Astrocyte (in vitro differentiated cells and primary cell): ENCODE data around the gene CHEK2. TPM values are rescaled to one million over a fixed set of nuclear protein-coding genes. Genes with fewer than 3 reads are reported as not detected.
A peak's percentile ranks its signal among the peaks of the same experiment; 100 is the strongest.

Experiments used
- DNase-seq: peaks from one replicate; pipeline ENCODE4 v3.0.0-alpha.2; 2010; ENCODE audit warnings: low read depth
- FAIRE-seq: peaks from 2 replicates; lab custom pipeline; 2011; peaks lifted over from hg19 to GRCh38; lab: Jason Lieb, UNC
- H2AFZ ChIP-seq: 2 replicates; pipeline ENCODE4 v1.6.0; 2012; ENCODE audit warnings: low read depth, low read length, inconsistent platforms
- H3K27ac ChIP-seq: 2 replicates; pipeline ENCODE4 v1.5.1; 2011; ENCODE audit warnings: low read depth, low read length, inconsistent platforms
- H3K27me3 ChIP-seq: 2 replicates; pipeline ENCODE4 v1.6.0; 2011; ENCODE audit warnings: low read length, inconsistent platforms; ENCODE audit not compliant: insufficient read depth
- H3K36me3 ChIP-seq: 2 replicates; pipeline ENCODE4 v1.5.1; 2011; ENCODE audit warnings: low read length, inconsistent platforms; ENCODE audit not compliant: insufficient read depth
- H3K4me1 ChIP-seq: 2 replicates; pipeline ENCODE4 v1.5.1; 2011; ENCODE audit warnings: low read length, inconsistent platforms; ENCODE audit not compliant: insufficient read depth
- H3K4me2 ChIP-seq: 2 replicates; pipeline ENCODE4 v1.6.0; 2012; ENCODE audit warnings: low read length, inconsistent platforms
- H3K4me3 ChIP-seq: 2 replicates; pipeline ENCODE4 v1.5.1; 2011; ENCODE audit warnings: low read depth, mild to moderate bottlenecking, low read length, inconsistent platforms; ENCODE audit not compliant: insufficient read depth
- H3K79me2 ChIP-seq: 2 replicates; pipeline ENCODE4 v1.6.0; 2012; ENCODE audit warnings: mild to moderate bottlenecking, low read length, inconsistent platforms; ENCODE audit not compliant: insufficient read depth
- H3K9ac ChIP-seq: 2 replicates; pipeline ENCODE4 v1.6.0; 2012; ENCODE audit warnings: mild to moderate bottlenecking, low read length, inconsistent platforms
- H3K9me3 ChIP-seq: 2 replicates; pipeline ENCODE4 v1.5.1; 2012; ENCODE audit warnings: low read depth, mild to moderate bottlenecking, low read length, inconsistent platforms; ENCODE audit not compliant: insufficient read depth
- H4K20me1 ChIP-seq: 2 replicates; pipeline ENCODE4 v1.6.0; 2012; ENCODE audit warnings: low read length, inconsistent platforms; ENCODE audit not compliant: insufficient read depth
- H3K27ac Mint-ChIP-seq: one replicate; pipeline ENCODE4 v1.8.0; 2021; ENCODE audit warnings: mild to moderate bottlenecking, mixed read lengths; ENCODE audit not compliant: unreplicated experiment
- H3K27me3 Mint-ChIP-seq: one replicate; pipeline ENCODE4 v1.8.0; 2021; ENCODE audit warnings: low read depth, mixed read lengths; ENCODE audit not compliant: unreplicated experiment
- H3K36me3 Mint-ChIP-seq: one replicate; pipeline ENCODE4 v1.8.0; 2021; ENCODE audit warnings: low read depth, mixed read lengths; ENCODE audit not compliant: unreplicated experiment
- H3K4me1 Mint-ChIP-seq: one replicate; pipeline ENCODE4 v1.8.0; 2021; ENCODE audit warnings: low read depth, mixed read lengths; ENCODE audit not compliant: unreplicated experiment
- H3K4me3 Mint-ChIP-seq: one replicate; pipeline ENCODE4 v1.8.0; 2021; ENCODE audit warnings: mild to moderate bottlenecking, moderate library complexity, mixed read lengths; ENCODE audit not compliant: unreplicated experiment
- H3K9me3 Mint-ChIP-seq: one replicate; pipeline ENCODE4 v1.8.0; 2021; ENCODE audit warnings: mild to moderate bottlenecking, mixed read lengths; ENCODE audit not compliant: unreplicated experiment
- CTCF ChIP-seq: IDR thresholded peaks from 2 replicates; pipeline ENCODE4 v1.5.1; 2011; ENCODE audit warnings: low read depth, mild to moderate bottlenecking, inconsistent platforms, low read length, moderate library complexity; ENCODE audit not compliant: insufficient read depth
- EZH2 ChIP-seq: IDR thresholded peaks from 2 replicates; pipeline ENCODE4 v1.6.1; 2012; ENCODE audit warnings: mild to moderate bottlenecking, low read length, inconsistent platforms; ENCODE audit not compliant: insufficient read depth
- total RNA-seq: library from RNA; stranded (reverse); gene quantifications from 2 replicates; pipeline ENCODE4 v1.2.1, GENCODE V29; 2021

Gene CHEK2
- total RNA-seq, 1 donor from 2014 or later = 5.7 TPM

GRCh38 chr22:28718044-28718443 lies 23.6 kb downstream of the CHEK2 start:
- Histone ChIP-seq H3K4me1 (no peaks in the 10 kb centered on the region), H3K9ac (no peak overlapping the region), H3K79me2 (no peaks in the 10 kb centered on the region), H4K20me1 (no peaks in the 10 kb centered on the region), H3K36me3 (no peaks in the 10 kb centered on the region), H3K27me3 (no peaks in the 10 kb centered on the region), H3K4me3 (no peak overlapping the region), H3K4me2 (no peak overlapping the region), H2AFZ (no peak overlapping the region), H3K9me3 (no peaks in the 10 kb centered on the region), H3K27ac (no peak overlapping the region)
- no peak overlapping the region for H3K4me3 Mint-ChIP-seq
- TF ChIP-seq EZH2 (no peak), CTCF (no peak)
- H3K4me1 Mint-ChIP-seq = peaks cover 4% of the 10 kb centered on the region
- FAIRE-seq (no peak), DNase-seq (no peak)
- no peaks in the 10 kb centered on the region for H3K27me3 Mint-ChIP-seq
- H3K9me3 Mint-ChIP-seq = no peaks in the 10 kb centered on the region
- H3K36me3 Mint-ChIP-seq = peaks cover 2% of the 10 kb centered on the region
- no peak overlapping the region for H3K27ac Mint-ChIP-seq

- DNase-seq = peak; percentile 38
- Histone ChIP-seq H4K20me1 (no peaks in the 10 kb centered on the region), H3K4me3 (no peak overlapping the region), H3K27me3 (no peaks in the 10 kb centered on the region), H3K79me2 (no peaks in the 10 kb centered on the region), H3K27ac (no peak overlapping the region), H3K9ac (no peak overlapping the region), H3K4me2 (no peak overlapping the region), H3K9me3 (no peaks in the 10 kb centered on the region), H3K4me1 (peaks cover 10% of the 10 kb centered on the region), H3K36me3 (no peaks in the 10 kb centered on the region), H2AFZ (no peak overlapping the region)
- Mint-ChIP-seq H3K27me3 (no peaks in the 10 kb centered on the region), H3K4me3 (no peak overlapping the region), H3K27ac (no peak overlapping the region), H3K9me3 (no peaks in the 10 kb centered on the region), H3K4me1 (peaks cover 14% of the 10 kb centered on the region), H3K36me3 (peaks cover 2% of the 10 kb centered on the region)
- no peak for FAIRE-seq
- TF ChIP-seq CTCF (no peak), EZH2 (no peak)
Measured at GRCh38 chr22:28716686-28717085, 24.9 kb downstream of the CHEK2 start.

GRCh38 chr22:28715611-28716010 lies 26.0 kb downstream of the CHEK2 start:
- DNase-seq (no peak), FAIRE-seq (no peak)
- H3K4me3 ChIP-seq = no peak overlapping the region
- H3K4me3 Mint-ChIP-seq = no peak overlapping the region
- H3K36me3 ChIP-seq = no peaks in the 10 kb centered on the region
- no peak overlapping the region for H2AFZ ChIP-seq
- no peak overlapping the region for H3K27ac Mint-ChIP-seq
- H3K27me3 ChIP-seq = no peaks in the 10 kb centered on the region
- H3K9me3 Mint-ChIP-seq = no peaks in the 10 kb centered on the region
- H3K9ac ChIP-seq = no peak overlapping the region
- no peaks in the 10 kb centered on the region for H3K79me2 ChIP-seq
- no peaks in the 10 kb centered on the region for H3K9me3 ChIP-seq
- no peaks in the 10 kb centered on the region for H4K20me1 ChIP-seq
- peaks cover 2% of the 10 kb centered on the region for H3K36me3 Mint-ChIP-seq
- no peak overlapping the region for H3K4me2 ChIP-seq
- peaks cover 24% of the 10 kb centered on the region for H3K4me1 Mint-ChIP-seq
- H3K27ac ChIP-seq = no peak overlapping the region
- no peaks in the 10 kb centered on the region for H3K27me3 Mint-ChIP-seq
- no peak for TF ChIP-seq EZH2
- TF ChIP-seq CTCF = no peak
- H3K4me1 ChIP-seq = peaks cover 10% of the 10 kb centered on the region
